GM19351 (cell line): ENCODE data around the gene SCN7A.
"Not testable (repeated sequence)": the region's sequence is repeated elsewhere in the genome, so short reads cannot be mapped to it uniquely, and the experiment has no call there.

Experiments
- ATAC-seq: cut with Tn5 transposase; IDR thresholded peaks from one replicate; pipeline ENCODE4 v1.9.1; 2021; ENCODE audit warnings: mild to moderate bottlenecking, moderate library complexity; ENCODE audit not compliant: unreplicated experiment

Gene SCN7A

GRCh38 chr2:166361351-166362153 is 132.5 kb downstream of the SCN7A start:
- peak; percentile 76 for ATAC-seq

DNA sequence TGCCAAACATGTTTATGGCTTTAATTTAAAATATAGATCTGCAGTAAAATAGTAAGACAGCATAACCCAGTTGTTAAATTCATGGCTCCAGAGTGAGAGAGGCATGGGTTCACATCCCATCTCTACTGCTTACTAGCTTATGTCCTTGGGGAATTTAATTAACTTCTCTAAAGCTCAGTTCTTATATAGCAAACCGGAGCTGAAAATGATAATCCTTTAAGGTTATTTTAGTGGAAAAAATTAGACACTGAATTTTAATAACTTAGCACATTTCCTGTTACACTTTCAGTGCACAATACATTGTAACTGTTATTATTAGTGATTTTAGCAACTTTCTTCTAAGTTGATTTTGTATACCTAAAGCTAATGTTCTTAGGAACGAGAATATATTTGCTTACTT is 133.1 kb downstream of the SCN7A start:
- ATAC-seq = no peak

DNA sequence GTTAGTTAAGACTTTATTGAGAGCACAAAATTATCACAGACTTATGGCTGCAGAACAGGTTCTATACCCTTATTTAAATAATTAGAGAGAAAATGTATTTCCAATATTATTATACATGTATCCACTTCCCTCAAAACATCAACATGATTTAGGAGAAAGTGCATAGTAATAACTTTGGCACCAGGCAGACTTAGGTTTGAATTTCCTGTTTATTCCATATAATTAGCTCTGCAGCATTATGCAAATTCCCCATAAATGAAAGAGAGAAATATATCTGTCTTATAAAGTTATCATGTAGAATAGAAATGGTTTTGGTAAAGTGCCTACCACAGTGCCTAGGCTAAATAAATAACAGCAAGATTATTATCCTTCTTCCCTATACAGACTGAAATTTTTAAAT is 133.6 kb downstream of the SCN7A start:
- ATAC-seq = no peak

GRCh38 chr2:166357950-166358321 is 136.1 kb downstream of the SCN7A start:
- not testable (repeated sequence) for ATAC-seq

DNA sequence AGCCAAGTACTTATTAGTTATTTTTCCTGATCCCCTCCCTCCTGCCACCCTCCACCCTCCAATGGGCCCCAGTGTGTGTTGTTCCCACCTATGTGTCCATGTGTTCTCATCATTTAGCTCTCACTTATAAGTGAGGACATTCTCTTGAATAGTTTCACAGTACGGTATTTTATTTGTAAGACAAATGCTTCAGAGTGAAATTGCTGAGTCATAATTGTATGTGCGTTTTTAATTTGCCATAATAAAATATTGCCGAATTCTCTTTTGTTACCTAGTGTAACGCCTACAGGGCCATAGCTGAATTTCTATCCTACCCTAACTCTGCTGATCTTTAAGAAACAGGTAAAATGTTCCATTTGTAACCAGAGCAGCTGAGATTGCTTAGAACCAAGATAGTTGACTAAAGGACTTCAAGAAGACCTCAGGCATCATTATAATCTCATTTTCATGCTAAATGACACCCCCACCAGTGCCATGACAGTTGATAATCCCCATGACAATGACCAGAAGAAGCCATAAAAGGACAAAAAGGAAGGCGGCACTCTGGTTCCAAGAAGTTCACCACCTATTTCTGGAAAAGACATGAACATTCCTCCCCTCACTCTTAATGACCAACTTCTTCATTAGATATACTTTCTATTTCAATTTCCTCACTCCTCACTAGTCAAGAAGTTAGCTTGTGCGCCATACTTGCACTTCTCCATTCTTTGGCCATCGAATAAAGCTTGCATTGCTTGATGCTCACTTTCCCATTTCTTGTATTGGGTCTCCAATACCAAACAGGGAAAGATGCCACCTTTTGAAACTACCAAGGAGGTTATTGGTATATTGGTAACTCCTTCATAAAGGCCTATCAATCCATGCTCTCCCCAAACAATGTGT is 136.7 kb downstream of the SCN7A start:
- no peak for ATAC-seq
